HepG2 (cell line): ENCODE data around the gene ABCB6. TPM values are rescaled to one million over a fixed set of nuclear protein-coding genes. Genes with fewer than 3 reads are reported as not detected.

ENCODE experiments used
- BHLHE40 ChIP-seq: IDR thresholded peaks from 2 replicates; pipeline ENCODE4 v1.6.1; 2011; ENCODE audit warnings: low read length, improper control_type of control experiment
- NPAS2 ChIP-seq: sonication (generic); formaldehyde crosslinking; IDR thresholded peaks from 2 replicates; pipeline ENCODE4 v1.8.0; 2022; ENCODE audit warnings: mild to moderate bottlenecking, missing genetic modification reagents, borderline replicate concordance
- POLR2G ChIP-seq: fragments of 200-400 bp; formaldehyde crosslinking; IDR thresholded peaks from 2 replicates; pipeline ENCODE4 v1.6.1; 2018; ENCODE audit warnings: mild to moderate bottlenecking, low read depth, low read length, moderate library complexity
- SKIL ChIP-seq: sonication (generic); formaldehyde crosslinking; IDR thresholded peaks from 2 replicates; pipeline ENCODE4 v1.8.0; 2022; ENCODE audit warnings: missing genetic modification reagents, mild to moderate bottlenecking, moderate library complexity, borderline replicate concordance
- SPEN ChIP-seq: sonication (generic); formaldehyde crosslinking; IDR thresholded peaks from 2 replicates; pipeline ENCODE4 v1.5.1; 2020; ENCODE audit warnings: low read depth, mild to moderate bottlenecking, missing genetic modification reagents
- SRY ChIP-seq: sonication (generic); formaldehyde crosslinking; IDR thresholded peaks from 2 replicates; pipeline ENCODE4 v1.8.0; 2022; ENCODE audit warnings: mild to moderate bottlenecking, missing genetic modification reagents
- STAT5B ChIP-seq: sonication (generic); formaldehyde crosslinking; IDR thresholded peaks from 2 replicates; pipeline ENCODE4 v1.4.0; 2020; ENCODE audit warnings: missing genetic modification reagents
- THAP9 ChIP-seq: sonication (generic); formaldehyde crosslinking; IDR thresholded peaks from 2 replicates; pipeline ENCODE4; 2020; ENCODE audit warnings: missing genetic modification reagents, mild to moderate bottlenecking, borderline replicate concordance
- YY1 ChIP-seq: IDR thresholded peaks from 2 replicates; pipeline ENCODE4 v1.6.1; 2011; ENCODE audit warnings: low read length, low read depth, moderate library complexity, mild to moderate bottlenecking; ENCODE audit not compliant: insufficient read depth, insufficient replicate concordance
- ZBTB38 ChIP-seq: sonication (generic); formaldehyde crosslinking; IDR thresholded peaks from 2 replicates; pipeline ENCODE4 v1.5.1; 2020; ENCODE audit warnings: mild to moderate bottlenecking, missing genetic modification reagents
- ZBTB42 ChIP-seq: sonication (generic); formaldehyde crosslinking; IDR thresholded peaks from 2 replicates; pipeline ENCODE4 v1.5.0; 2020; ENCODE audit warnings: mild to moderate bottlenecking, missing genetic modification reagents
- ZBTB44 ChIP-seq: sonication (generic); formaldehyde crosslinking; IDR thresholded peaks from 2 replicates; pipeline ENCODE4 v1.4.0; 2020; ENCODE audit warnings: missing genetic modification reagents
- ZNF383 ChIP-seq: sonication (generic); formaldehyde crosslinking; IDR thresholded peaks from 2 replicates; pipeline ENCODE4 v1.4.0; 2020; ENCODE audit warnings: missing genetic modification reagents, mild to moderate bottlenecking, borderline replicate concordance
- ZNF446 ChIP-seq: sonication (generic); formaldehyde crosslinking; IDR thresholded peaks from 2 replicates; pipeline ENCODE4 v1.5.0; 2020; ENCODE audit warnings: mild to moderate bottlenecking, missing genetic modification reagents
- ZNF512 ChIP-seq: sonication (generic); formaldehyde crosslinking; IDR thresholded peaks from 2 replicates; pipeline ENCODE4 v1.4.0; 2020; ENCODE audit warnings: mild to moderate bottlenecking, missing genetic modification reagents
- ZNF564 ChIP-seq: sonication (generic); formaldehyde crosslinking; IDR thresholded peaks from 2 replicates; pipeline ENCODE4 v1.8.1; 2023; ENCODE audit warnings: mild to moderate bottlenecking, missing genetic modification reagents
- ZNF570 ChIP-seq: sonication (generic); formaldehyde crosslinking; IDR thresholded peaks from 2 replicates; pipeline ENCODE4 v1.4.0; 2020; ENCODE audit warnings: mild to moderate bottlenecking, missing genetic modification reagents, borderline replicate concordance
- ZNF678 ChIP-seq: sonication (generic); formaldehyde crosslinking; IDR thresholded peaks from 2 replicates; pipeline ENCODE4 v1.4.0; 2020; ENCODE audit warnings: mild to moderate bottlenecking, missing genetic modification reagents
- ZNF713 ChIP-seq: sonication (generic); formaldehyde crosslinking; IDR thresholded peaks from 2 replicates; pipeline ENCODE4 v1.4.0; 2020; ENCODE audit warnings: mild to moderate bottlenecking, missing genetic modification reagents
- polyA plus RNA-seq, 8 experiments: library from polyadenylated mRNA; depleted of rRNA in 3 of 8; stranded (reverse) in 7 of 8; unstranded in 1 of 8; fragments of >200 nt; fragmentation: Illumina TruSeq in 4 of 8; extraction: Trizol in 4 of 8; gene quantifications; 2 replicates each; pipeline versions ENCODE4 v1.2.1 to v1.2.3, GENCODE V29; 2011 to 2016; ENCODE audit warnings: low read depth in 4 of 8, missing spikeins in 1 of 8, mixed read lengths in 1 of 8; ENCODE audit not compliant: insufficient read depth in 1 of 8
- total RNA-seq, 5 experiments: library from RNA; depleted of rRNA; stranded (reverse); fragments of >200 nt; fragmentation: Illumina TruSeq; extraction: Trizol; gene quantifications; 2 replicates each; pipeline ENCODE4 v1.2.3, GENCODE V29; 2016; ENCODE audit warnings: low read depth in 1 of 5

Gene ABCB6
- total and polyA plus RNA-seq, 2 of the 13 experiments (the other 11 are each of a cell fraction or from before 2014, with no cell fraction given) = 91.1 to 137 TPM

GRCh38 chr2:219252900-219253752, 34.4 kb upstream of the ABCB6 start, which contains the start of gene TUBA4B (continued):
- no peak for TF ChIP-seq NPAS2
- TF ChIP-seq ZBTB38 (CRISPR knock-in tag) = 0 out of 2 replicates have a peak, but pooled peaks have one; percentile 23
- TF ChIP-seq THAP9 (CRISPR knock-in tag) = peak; percentile 14; the same call in 1 of the 2 replicates
- no peak for TF ChIP-seq ZBTB42 (CRISPR knock-in tag)
- TF ChIP-seq ZNF512 (CRISPR knock-in tag) = no peak
- no peak for TF ChIP-seq YY1
- no peak for TF ChIP-seq SRY
- TF ChIP-seq STAT5B (CRISPR knock-in tag) = no peak
- TF ChIP-seq SPEN (CRISPR knock-in tag) = peak; percentile 9
- TF ChIP-seq SKIL (CRISPR knock-in tag) = peak; percentile 19; the same call in 1 of the 2 replicates
- no peak for TF ChIP-seq ZNF564 (CRISPR knock-in tag)
- TF ChIP-seq ZBTB44 (CRISPR knock-in tag) = no peak
- no peak for TF ChIP-seq ZNF570 (CRISPR knock-in tag)
- peak; percentile 31; the same call in 1 of the 2 replicates for TF ChIP-seq ZNF446 (CRISPR knock-in tag)
- TF ChIP-seq ZNF678 (CRISPR knock-in tag) = no peak
- no peak for TF ChIP-seq POLR2G
- 0 out of 2 replicates have a peak, but pooled peaks have one; percentile 1 for TF ChIP-seq ZNF713 (CRISPR knock-in tag)
- TF ChIP-seq BHLHE40 = peak; percentile 42; the same call in 1 of the 2 replicates
- no peak for TF ChIP-seq ZNF383 (CRISPR knock-in tag)
